ENCODE results near the gene PLA2G6. TPM values are rescaled to one million over a fixed set of nuclear protein-coding genes. Genes with fewer than 3 reads are reported as not detected.

The PLA2G6 gene
- total and polyA plus RNA-seq, 4 donors: 22.9 to 32.8 (median 29.6) TPM

DNA sequence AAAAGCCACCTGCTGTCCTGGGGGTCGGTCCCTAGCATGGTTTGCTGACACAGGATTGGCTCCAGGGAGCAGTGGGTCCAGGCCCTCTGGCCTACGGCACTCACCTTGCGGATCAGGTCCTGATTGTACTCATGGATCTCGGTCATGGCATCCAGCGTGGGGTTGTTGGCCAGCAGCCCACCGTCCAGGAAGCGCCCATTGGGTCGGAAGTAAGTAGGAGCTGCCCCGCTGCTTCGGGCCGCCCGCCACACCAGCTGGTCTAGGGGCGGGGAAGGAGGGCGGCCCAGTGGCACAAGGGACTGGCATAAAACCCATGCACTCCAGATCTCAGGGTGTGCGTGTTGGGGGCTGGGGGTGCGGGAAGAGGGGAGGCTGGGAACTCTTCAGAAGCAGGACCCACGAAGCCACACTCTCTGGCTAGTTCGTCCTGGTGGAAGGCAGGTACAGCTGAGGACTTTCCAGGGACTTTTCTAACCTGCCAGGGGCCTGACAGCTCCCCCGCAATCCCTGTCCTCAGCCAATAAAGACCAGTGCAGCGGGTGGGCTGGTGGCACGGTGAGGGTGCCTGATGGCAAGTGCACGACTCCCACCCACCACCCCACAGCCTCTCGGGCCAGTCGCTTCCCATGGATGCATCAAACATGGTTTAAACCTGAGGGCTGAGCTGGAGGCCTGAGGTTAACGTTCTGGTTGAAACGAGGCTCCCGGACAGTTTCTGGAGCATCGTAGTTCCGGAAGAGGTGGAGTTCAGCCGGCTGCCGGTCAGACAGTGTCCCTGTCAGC lies 66.0 kb downstream of the PLA2G6 start:
- Histone ChIP-seq H3K27me3 (ENCODE audit: control insufficient read depth, insufficient read depth, low read length) (no peaks in the 10 kb centered on the region), H3K4me1 (ENCODE audit: control insufficient read depth, insufficient read depth, low read length) (peaks cover 29% of the 10 kb centered on the region), H3K4me3 (ENCODE audit: low read depth, low read length) (no peak overlapping the region), H3K36me3 (ENCODE audit: control insufficient read depth, insufficient read depth, low read length) (peaks cover 42% of the 10 kb centered on the region), H3K9me3 (ENCODE audit: control insufficient read depth, insufficient read depth, low read length) (no peaks in the 10 kb centered on the region), H3K27ac (ENCODE audit: low read depth, low read length) (no peak overlapping the region)
- DNase-seq (ENCODE audit: low read depth in 4 of 6, low spot score in 6 of 6): no peak
- 90% methylated on average over 28 of the region's 31 CpGs for WGBS (ENCODE audit: insufficient coverage)

DNA sequence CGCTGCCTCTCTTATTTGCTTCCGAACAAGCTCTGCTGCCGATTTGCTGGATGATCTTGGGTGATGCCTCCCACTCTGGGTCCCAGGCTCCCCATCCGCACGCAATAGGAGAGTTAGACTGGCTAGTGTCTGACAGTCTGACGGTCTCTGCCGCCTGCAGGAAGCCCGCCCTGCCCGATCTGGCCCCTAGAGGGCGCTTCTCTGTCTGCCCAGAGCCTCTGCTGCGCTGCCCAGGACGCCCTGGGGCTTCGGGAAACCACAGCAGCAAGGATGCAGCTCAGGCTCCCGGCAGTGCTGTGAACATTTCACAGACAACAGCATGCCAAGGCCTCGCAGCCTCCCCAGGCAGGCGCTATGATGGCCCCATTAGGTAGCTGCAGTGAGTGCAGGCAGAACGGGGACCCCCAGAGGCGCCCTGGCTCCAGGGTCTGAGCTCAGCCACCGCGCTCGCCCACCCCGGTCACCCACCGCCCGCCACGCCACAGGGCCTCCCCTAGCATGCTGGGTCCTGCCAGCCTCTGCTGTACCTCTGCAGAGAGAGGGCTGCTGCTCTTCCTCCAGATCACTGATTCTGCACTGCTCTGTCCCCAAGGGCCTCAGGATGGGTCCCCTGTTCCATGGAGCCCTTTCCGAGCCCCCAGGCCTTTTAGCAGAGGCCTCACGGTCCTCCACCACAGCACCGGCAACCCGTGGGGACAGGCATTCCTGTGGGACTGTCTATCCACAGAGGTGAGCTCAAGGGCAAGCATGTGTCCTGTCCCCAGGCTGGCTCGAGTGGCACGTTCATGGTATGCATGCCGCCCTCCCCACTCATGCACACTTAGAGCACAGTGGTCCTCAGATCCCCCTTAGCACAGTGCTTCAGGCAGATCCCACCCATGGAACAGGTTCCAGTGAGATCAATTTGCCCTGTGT lies 66.9 kb downstream of the PLA2G6 start:
- no peak overlapping the region for H3K27ac ChIP-seq (ENCODE audit: low read depth, low read length)
- H3K36me3 ChIP-seq (ENCODE audit: control insufficient read depth, insufficient read depth, low read length): peaks cover 43% of the 10 kb centered on the region
- H3K9me3 ChIP-seq (ENCODE audit: control insufficient read depth, insufficient read depth, low read length): no peaks in the 10 kb centered on the region
- peak; percentile 15 to 91 (median 54) for DNase-seq (ENCODE audit: low read depth in 4 of 6, low spot score in 6 of 6)
- WGBS (ENCODE audit: insufficient coverage): 44% methylated on average over 30 of the region's 32 CpGs
- H3K27me3 ChIP-seq (ENCODE audit: control insufficient read depth, insufficient read depth, low read length): no peaks in the 10 kb centered on the region
- H3K4me3 ChIP-seq (ENCODE audit: low read depth, low read length): no peak overlapping the region
- H3K4me1 ChIP-seq (ENCODE audit: control insufficient read depth, insufficient read depth, low read length): peaks cover 37% of the 10 kb centered on the region

DNA sequence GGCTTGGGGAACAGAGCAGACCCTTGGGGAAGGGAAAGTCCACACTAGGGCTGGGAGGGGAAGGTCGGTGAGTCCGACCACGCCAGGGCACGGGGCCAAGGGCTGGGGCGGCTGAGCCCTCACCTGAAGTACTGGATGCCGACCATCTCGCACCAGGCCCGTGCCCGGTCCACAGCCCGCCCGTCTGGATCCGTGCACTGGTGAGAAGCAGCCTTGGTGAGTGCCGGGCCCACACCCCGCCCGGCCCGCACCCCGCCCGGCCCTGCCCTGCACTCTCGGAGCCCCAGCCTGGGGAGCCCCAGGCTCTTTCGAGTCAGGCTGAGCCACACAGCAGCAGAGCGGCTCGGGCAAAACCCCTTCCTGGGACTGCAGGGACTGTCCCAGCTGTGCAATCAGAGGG lies 69.2 kb downstream of the PLA2G6 start:
- Histone ChIP-seq H3K4me3 (ENCODE audit: low read depth, low read length) (no peak overlapping the region), H3K36me3 (ENCODE audit: control insufficient read depth, insufficient read depth, low read length) (peaks cover 57% of the 10 kb centered on the region), H3K9me3 (ENCODE audit: control insufficient read depth, insufficient read depth, low read length) (no peaks in the 10 kb centered on the region), H3K27me3 (ENCODE audit: control insufficient read depth, insufficient read depth, low read length) (no peaks in the 10 kb centered on the region), H3K27ac (ENCODE audit: low read depth, low read length) (no peak overlapping the region), H3K4me1 (ENCODE audit: control insufficient read depth, insufficient read depth, low read length) (peaks cover 42% of the 10 kb centered on the region)
- WGBS (ENCODE audit: insufficient coverage): 94% methylated on average over 19 of the region's 22 CpGs
- no peak for DNase-seq (ENCODE audit: low read depth in 4 of 6, low spot score in 6 of 6)

DNA sequence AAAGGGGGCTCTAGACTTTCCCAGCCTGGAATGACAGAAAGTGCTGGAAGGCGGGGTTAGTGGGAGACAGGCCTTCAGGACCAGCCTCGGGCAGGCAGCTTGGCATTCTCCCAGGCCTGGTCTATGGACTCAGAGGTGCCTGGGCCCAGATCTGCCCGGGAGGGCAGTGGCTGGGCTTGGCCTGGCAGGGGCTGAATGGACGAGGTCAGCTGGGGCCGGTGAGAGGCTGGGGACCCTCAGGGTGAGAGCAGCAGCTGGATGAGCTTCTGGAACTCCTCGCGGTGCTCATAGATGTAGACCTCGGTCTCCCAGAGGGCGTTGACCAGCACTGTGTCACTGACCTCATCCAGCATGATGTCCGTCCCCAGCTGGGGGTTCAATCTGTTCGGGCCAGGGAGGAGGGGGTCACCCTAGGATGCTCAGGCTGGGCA lies 69.7 kb downstream of the PLA2G6 start:
- WGBS (ENCODE audit: insufficient coverage): 80% methylated on average over 11 of the region's 11 CpGs
- no peaks in the 10 kb centered on the region for H3K27me3 ChIP-seq (ENCODE audit: control insufficient read depth, insufficient read depth, low read length)
- H3K36me3 ChIP-seq (ENCODE audit: control insufficient read depth, insufficient read depth, low read length): peaks cover 60% of the 10 kb centered on the region
- H3K4me1 ChIP-seq (ENCODE audit: control insufficient read depth, insufficient read depth, low read length): peaks cover 42% of the 10 kb centered on the region
- H3K9me3 ChIP-seq (ENCODE audit: control insufficient read depth, insufficient read depth, low read length): no peaks in the 10 kb centered on the region
- DNase-seq (ENCODE audit: low read depth in 4 of 6, low spot score in 6 of 6): no peak
- no peak overlapping the region for H3K27ac ChIP-seq (ENCODE audit: low read depth, low read length)
- H3K4me3 ChIP-seq (ENCODE audit: low read depth, low read length): no peak overlapping the region

DNA sequence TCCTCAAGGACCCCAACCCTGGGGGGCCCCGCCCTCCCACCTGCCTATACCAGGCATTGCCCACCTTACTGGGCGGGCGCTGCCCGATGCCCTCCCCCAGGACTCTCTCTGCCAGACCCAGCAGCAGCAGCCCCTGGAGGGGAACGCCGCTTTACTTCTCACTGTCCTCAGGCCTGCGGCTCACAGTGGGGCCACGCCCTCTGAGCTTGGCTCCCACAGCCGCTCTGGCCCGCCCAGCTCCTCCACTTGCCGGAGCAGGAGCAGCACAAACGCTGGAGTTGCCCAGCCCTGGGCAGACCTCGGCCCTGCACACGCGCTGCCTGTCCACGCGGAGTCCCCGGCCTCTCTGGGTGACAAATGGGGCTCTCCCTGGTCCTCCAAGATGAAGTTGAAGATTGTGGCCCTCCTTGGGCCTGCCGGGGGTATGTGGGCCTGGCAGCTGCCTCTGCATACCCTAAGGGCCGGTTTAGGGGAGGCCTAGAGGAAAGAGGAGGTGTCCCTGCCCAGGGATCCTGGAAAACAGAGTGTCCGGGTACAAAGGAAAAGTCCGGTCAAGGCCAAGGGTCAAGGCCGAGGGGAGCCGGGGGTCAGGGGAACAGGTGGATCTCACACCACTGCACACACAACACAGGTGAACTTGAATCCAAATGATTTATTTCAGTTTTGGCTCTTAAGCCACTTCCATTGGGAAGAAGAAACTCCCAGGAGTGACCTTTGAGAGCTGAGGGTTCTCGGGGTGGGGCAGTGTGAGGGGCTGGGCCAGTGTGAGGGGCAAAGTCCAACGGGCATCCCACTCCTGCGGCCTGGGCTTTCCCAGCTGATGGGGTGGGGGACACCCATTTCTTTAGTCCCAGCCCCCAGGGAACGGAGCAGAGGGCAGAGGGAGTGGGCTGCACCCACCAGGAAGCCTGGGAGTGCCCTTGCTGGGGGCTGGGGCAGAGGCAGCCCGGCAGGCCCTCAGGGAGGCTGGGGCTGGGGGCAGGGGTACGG lies 70.5 kb downstream of the PLA2G6 start:
- Histone ChIP-seq H3K4me1 (ENCODE audit: control insufficient read depth, insufficient read depth, low read length) (peaks cover 42% of the 10 kb centered on the region), H3K4me3 (ENCODE audit: low read depth, low read length) (no peak overlapping the region), H3K27me3 (ENCODE audit: control insufficient read depth, insufficient read depth, low read length) (no peaks in the 10 kb centered on the region), H3K36me3 (ENCODE audit: control insufficient read depth, insufficient read depth, low read length) (peaks cover 60% of the 10 kb centered on the region), H3K27ac (ENCODE audit: low read depth, low read length) (no peak overlapping the region), H3K9me3 (ENCODE audit: control insufficient read depth, insufficient read depth, low read length) (no peaks in the 10 kb centered on the region)
- WGBS (ENCODE audit: insufficient coverage): 69% methylated on average over 27 of the region's 30 CpGs
- no peak for DNase-seq (ENCODE audit: low read depth in 4 of 6, low spot score in 6 of 6)

DNA sequence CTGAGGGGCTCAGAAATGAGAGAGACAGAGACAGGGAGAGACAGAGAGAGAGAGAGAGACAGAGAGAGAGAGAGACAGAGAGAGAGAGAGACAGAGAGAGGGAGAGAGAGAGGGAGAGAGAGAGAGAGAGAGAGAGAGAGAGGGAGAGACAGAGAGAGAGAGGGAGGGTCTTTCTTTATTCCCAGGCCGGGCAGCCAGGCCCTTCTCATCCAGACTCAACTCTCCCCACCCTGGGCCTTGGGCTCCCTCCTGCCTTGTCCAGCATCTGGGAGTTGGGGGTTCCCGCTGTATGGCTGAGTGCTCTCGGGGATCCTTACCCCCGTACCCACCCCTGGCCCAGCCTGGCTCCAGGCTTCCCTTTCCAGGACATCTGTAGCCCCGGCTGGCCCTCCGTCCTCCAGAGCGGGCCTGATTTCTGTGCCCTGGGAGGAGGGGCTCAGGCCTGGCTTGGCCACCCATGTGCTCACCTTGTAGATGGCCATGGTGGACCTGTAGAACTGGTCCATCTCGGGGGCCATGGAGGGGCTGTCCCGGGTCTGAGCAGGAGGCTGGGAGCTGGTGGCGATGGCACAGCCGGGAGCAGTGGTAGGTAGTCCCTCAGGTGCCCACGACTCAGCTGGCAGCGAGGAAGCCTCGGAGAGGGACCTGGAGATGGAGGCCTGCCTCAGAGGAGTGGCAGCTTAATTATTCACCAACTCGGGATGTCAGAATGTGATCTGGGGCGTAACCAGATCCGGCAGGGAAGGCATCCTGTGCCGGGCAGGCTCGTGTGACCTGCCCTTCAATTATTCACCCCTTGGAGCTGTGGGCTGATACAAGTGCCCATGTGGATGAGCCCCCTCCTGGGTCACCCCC lies 71.4 kb downstream of the PLA2G6 start, which contains the start of gene BAIAP2L2:
BAIAP2L2 (minus strand) TSS at position 677 of the 855 bp plus-strand sequence; CDS start at position 518, 159 bp downstream.
- no peak within 1 kb of the TSS for H3K27ac ChIP-seq (ENCODE audit: low read depth, low read length)
- H3K27me3 ChIP-seq (ENCODE audit: control insufficient read depth, insufficient read depth, low read length): no peaks in the 10 kb centered on the region
- H3K4me3 ChIP-seq (ENCODE audit: low read depth, low read length): no peak within 1 kb of the TSS
- H3K4me1 ChIP-seq (ENCODE audit: control insufficient read depth, insufficient read depth, low read length): peaks cover 37% of the 10 kb centered on the region
- peaks cover 54% of the 10 kb centered on the region for H3K36me3 ChIP-seq (ENCODE audit: control insufficient read depth, insufficient read depth, low read length)
- 66% methylated on average over 18 of the region's 19 CpGs for WGBS (ENCODE audit: insufficient coverage)
- no peaks in the 10 kb centered on the region for H3K9me3 ChIP-seq (ENCODE audit: control insufficient read depth, insufficient read depth, low read length)
- no peak for DNase-seq (ENCODE audit: low read depth in 4 of 6, low spot score in 6 of 6)

DNA sequence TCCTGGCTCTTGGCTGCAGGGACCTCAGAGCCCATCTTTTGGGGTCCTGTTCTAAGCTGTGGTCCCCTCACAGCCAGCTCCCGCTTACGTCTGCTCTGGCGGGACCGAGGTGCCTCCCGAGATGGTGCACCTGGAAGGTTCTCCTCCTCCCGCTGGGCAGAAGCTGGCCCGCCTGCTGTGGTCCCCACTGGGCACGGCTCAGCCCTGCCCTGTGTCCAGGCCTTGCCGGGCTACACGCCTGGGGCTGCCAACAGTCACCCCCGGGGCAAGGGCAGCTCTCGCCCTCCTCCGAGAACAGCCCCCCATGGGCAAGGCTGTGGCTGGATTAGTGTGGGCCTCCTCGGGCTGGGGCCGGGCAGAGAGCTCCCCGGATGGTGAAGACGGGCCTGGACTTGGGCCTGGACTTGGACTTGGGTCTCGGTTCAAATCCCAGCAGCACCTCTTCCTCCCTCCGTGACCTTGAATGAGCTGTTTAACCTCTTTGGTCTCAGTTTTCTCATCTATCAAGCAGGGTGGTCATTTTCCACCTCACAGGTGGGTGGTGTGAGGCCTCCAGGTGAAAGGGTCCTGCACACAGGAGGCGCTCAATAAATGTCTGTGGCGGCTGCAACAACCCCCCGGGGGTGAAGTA lies 72.1 kb downstream of the PLA2G6 start:
- no peak overlapping the region for H3K4me3 ChIP-seq (ENCODE audit: low read depth, low read length)
- H3K4me1 ChIP-seq (ENCODE audit: control insufficient read depth, insufficient read depth, low read length): peaks cover 30% of the 10 kb centered on the region
- WGBS (ENCODE audit: insufficient coverage): 88% methylated on average over 21 of the region's 22 CpGs
- no peaks in the 10 kb centered on the region for H3K27me3 ChIP-seq (ENCODE audit: control insufficient read depth, insufficient read depth, low read length)
- H3K9me3 ChIP-seq (ENCODE audit: control insufficient read depth, insufficient read depth, low read length): no peaks in the 10 kb centered on the region
- H3K36me3 ChIP-seq (ENCODE audit: control insufficient read depth, insufficient read depth, low read length): peaks cover 50% of the 10 kb centered on the region
- DNase-seq (ENCODE audit: low read depth in 4 of 6, low spot score in 6 of 6): peak in 1 of 6 donors; percentile 30
- no peak overlapping the region for H3K27ac ChIP-seq (ENCODE audit: low read depth, low read length)

DNA sequence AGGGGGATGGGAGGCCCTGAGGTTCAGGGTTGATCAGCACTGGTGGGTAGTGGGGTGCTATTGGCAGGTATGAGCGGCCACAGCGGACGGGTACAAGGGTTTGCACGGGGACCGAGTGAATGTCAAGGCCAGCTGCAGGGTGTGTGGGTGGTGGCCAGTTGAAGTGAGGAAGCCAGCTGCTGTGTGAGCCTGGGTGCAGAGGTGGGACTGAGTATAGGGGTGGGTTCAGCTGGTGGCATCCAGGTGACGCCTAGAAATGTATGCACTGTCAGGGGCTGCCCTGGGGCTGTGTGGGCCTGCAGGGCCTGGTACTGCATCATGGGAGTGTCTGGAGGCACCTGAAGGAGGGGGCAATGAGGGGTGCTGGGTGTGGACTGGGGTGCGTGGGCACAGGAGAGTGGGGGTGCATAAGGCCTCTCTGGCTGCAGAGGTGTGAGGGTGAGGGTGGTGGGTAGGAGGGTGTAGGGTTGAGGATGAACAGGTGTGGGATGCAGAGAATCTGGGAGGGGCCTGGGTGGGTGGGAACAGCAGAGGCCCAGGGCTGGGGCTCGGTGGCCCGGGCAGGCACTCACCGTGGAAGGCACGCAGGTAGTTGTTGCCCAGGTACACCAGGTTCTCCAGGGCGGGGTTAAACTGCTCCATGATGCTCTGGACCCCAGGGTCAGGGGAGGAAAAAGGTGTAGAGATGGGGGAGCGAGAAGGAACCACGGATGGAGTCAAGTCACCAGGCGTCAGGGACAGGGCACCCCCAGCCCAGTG lies 72.9 kb downstream of the PLA2G6 start:
- no peak for DNase-seq (ENCODE audit: low read depth in 4 of 6, low spot score in 6 of 6)
- WGBS (ENCODE audit: insufficient coverage): 90% methylated on average over 12 of the region's 15 CpGs
- no peak overlapping the region for H3K4me3 ChIP-seq (ENCODE audit: low read depth, low read length)
- no peaks in the 10 kb centered on the region for H3K9me3 ChIP-seq (ENCODE audit: control insufficient read depth, insufficient read depth, low read length)
- peaks cover 22% of the 10 kb centered on the region for H3K4me1 ChIP-seq (ENCODE audit: control insufficient read depth, insufficient read depth, low read length)
- H3K36me3 ChIP-seq (ENCODE audit: control insufficient read depth, insufficient read depth, low read length): peaks cover 50% of the 10 kb centered on the region
- no peak overlapping the region for H3K27ac ChIP-seq (ENCODE audit: low read depth, low read length)
- no peaks in the 10 kb centered on the region for H3K27me3 ChIP-seq (ENCODE audit: control insufficient read depth, insufficient read depth, low read length)

Measured in spinal cord (tissue), 10 donors.